C4-2B (cell line): ENCODE data around the gene BCL11B.

Experiments
- H3K27ac ChIP-seq: fragments of 450-650 bp; 2 replicates; pipeline ENCODE4 v1.5.1; 2017
- ZFX ChIP-seq: fragments of 450-650 bp; IDR thresholded peaks from 2 replicates; pipeline ENCODE4 v1.6.1; 2017
- TF ChIP-seq, protein P1 (sequence below): fragments of 450-650 bp; conservative IDR thresholded peaks from 2 replicates; pipeline ENCODE4 v1.5.1; 2017; ENCODE audit warnings: mild to moderate bottlenecking

The BCL11B gene

DNA sequence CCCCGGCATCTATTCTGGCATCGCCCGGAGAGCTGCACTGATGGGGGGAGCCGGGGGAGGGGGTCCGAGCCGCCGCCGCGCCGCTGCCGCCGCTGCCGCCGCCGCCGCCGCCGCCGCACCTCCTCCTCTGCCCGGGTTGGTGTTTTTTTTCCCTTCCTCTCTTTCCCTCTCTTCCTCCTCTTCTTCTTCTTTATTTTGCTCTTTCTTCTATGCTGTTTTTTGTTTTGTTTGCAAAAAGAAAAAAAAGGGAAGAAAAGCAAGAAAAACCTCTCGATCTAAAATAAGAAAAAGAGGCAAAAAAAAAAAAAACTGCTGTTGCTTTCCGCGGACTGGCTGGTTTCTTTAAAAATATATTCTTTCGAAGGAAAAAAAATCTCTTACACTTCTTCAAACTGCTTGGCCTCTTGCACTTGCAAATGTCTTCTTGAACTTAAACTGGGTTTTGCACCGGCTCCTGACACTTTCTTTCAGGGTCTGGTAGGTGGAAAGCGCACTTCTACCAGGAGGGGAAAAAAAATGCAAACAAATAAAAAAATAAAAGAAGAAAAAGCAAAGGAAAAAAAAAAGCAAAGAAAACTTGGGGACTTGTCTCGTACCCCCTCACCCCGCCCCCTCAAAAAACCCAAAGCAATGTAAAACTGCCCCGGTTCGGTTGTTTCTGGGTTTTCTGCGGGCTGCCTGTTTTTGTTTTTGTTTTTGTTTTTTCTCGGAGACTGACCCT, 616 bp downstream of the BCL11B start:
- TF ChIP-seq, protein P1, sequence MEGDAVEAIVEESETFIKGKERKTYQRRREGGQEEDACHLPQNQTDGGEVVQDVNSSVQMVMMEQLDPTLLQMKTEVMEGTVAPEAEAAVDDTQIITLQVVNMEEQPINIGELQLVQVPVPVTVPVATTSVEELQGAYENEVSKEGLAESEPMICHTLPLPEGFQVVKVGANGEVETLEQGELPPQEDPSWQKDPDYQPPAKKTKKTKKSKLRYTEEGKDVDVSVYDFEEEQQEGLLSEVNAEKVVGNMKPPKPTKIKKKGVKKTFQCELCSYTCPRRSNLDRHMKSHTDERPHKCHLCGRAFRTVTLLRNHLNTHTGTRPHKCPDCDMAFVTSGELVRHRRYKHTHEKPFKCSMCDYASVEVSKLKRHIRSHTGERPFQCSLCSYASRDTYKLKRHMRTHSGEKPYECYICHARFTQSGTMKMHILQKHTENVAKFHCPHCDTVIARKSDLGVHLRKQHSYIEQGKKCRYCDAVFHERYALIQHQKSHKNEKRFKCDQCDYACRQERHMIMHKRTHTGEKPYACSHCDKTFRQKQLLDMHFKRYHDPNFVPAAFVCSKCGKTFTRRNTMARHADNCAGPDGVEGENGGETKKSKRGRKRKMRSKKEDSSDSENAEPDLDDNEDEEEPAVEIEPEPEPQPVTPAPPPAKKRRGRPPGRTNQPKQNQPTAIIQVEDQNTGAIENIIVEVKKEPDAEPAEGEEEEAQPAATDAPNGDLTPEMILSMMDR = no peak
- no peak for TF ChIP-seq ZFX
- H3K27ac ChIP-seq = peak overlapping the region; percentile 62

- TF ChIP-seq ZFX = no peak
- TF ChIP-seq, protein P1 = no peak
- no peak overlapping the region for H3K27ac ChIP-seq
Measured at GRCh38 chr14:99270458-99271220, 1.4 kb downstream of the BCL11B start.

DNA sequence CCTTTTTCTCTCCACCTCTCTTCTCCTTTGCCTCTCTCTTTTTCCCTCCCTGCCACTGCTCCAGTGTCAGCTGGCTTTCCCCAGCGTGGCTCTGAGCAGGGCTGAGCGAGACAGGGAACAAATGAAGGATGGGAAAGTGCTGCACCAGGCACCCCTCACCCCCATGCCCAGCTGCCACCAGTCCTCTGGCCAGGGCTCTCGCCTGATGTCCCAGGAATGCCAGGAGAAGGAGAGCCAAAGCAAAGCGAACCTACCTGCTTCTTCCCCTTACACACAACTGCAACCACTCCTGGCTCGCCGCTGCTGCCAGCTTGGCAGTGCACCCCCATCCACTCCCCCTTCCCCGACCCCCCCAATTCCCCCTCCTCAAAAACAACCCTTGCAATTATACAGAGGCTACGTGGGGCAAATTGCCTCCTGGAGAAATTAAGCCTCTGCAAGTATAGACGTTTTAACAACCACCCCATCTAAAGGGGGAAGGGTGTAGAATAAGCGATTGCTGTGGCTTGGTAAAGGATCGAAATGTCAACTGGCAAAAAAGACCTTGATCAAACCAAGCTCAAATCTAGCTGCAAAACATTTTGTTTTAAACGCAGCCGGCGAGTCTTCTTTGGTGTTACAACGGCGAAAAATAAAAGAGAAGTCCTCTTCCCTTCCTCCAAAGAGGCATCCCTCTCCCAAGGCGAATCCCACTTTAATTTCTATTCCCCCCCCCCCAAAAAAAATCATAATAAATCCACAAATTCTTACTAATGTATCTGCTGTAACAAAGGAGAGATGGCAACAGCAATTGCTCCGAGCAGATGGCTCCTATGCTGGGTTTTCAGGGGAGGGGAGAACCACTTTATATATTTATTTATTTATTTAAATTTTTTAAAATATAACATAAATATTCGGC, 2.9 kb downstream of the BCL11B start:
- no peak overlapping the region for H3K27ac ChIP-seq
- TF ChIP-seq, protein P1 = no peak
- TF ChIP-seq ZFX = no peak

GRCh38 chr14:99267837-99268781, 3.9 kb downstream of the BCL11B start:
- no peak overlapping the region for H3K27ac ChIP-seq
- TF ChIP-seq, protein P1 = no peak
- TF ChIP-seq ZFX = no peak

GRCh38 chr14:99267381-99267780, 4.6 kb downstream of the BCL11B start:
- no peak overlapping the region for H3K27ac ChIP-seq

More at GRCh38 chr14:99267381-99267780, 4.6 kb downstream of the BCL11B start:
- TF ChIP-seq, protein P1 = no peak
- no peak for TF ChIP-seq ZFX
